HepG2 (cell line): ENCODE data around the gene CEACAM21. TPM values are rescaled to one million over a fixed set of nuclear protein-coding genes. Genes with fewer than 3 reads are reported as not detected.

Experiments
- ATAC-seq: fragments of 200-7000 bp; cut with Tn5 transposase; 3 replicates; pipeline ENCODE4 v1.9.1; 2020; ENCODE audit warnings: mild to moderate bottlenecking, moderate library complexity
- BruUV-seq: library from RNA; stranded (reverse); fragments of 400-500 nt; replicated peaks from 2 replicates; lab custom pipeline; 2021; lab: Mats Ljungman, UMichigan
- CTCF ChIA-PET: fragments of 300-600 bp; formaldehyde crosslinking; extraction: SDS; loops from one replicate; lab custom pipeline; 2021; ENCODE audit warnings: low total read pairs, inconsistent platforms, low intra/inter-chr PET ratio; lab: Yijun Ruan, JAX
- POLR2A ChIA-PET: fragments of 350-600 bp; sonication (Branson Sonifier 250); formaldehyde crosslinking; loops from one replicate; lab custom pipeline; 2020; ENCODE audit warnings: antibody characterized with exemption, inconsistent platforms; lab: Yijun Ruan, JAX
- DNase-seq: peaks from one replicate; pipeline ENCODE4 v3.0.0-alpha.2; 2015; ENCODE audit warnings: low spot score
- FAIRE-seq: peaks from 3 replicates; lab custom pipeline; 2011; peaks lifted over from hg19 to GRCh38; lab: Jason Lieb, UNC
- H2AFZ ChIP-seq: one replicate; pipeline ENCODE4 v1.6.1; 2011; ENCODE audit warnings: low read length, inconsistent platforms
- H3K27ac ChIP-seq: fragments of 300-600 bp; 3 replicates; pipeline ENCODE4 v1.8.0; 2011; ENCODE audit warnings: mixed run types, mild to moderate bottlenecking, mixed read lengths, low read length, inconsistent platforms; ENCODE audit not compliant: insufficient read depth; ENCODE audit errors: extremely low read length
- H3K27me3 ChIP-seq, 2 experiments: fragments of 200-600 bp in 1 of 2; 2 replicates in 1 of 2; 3 replicates in 1 of 2; pipeline versions ENCODE4 v1.6.0 to v1.8.0; 2011; ENCODE audit warnings: low read length in 2 of 2, mild to moderate bottlenecking in 2 of 2, moderate library complexity in 2 of 2, inconsistent platforms in 1 of 2; ENCODE audit not compliant: insufficient read depth in 2 of 2, control insufficient read depth in 1 of 2
- H3K36me3 ChIP-seq, 2 experiments: fragments of 200-600 bp in 1 of 2; replicated peaks in 1 of 2; 2 replicates in 1 of 2; 3 replicates in 1 of 2; pipeline versions ENCODE4 v1.5.1 to v1.8.0; 2011; ENCODE audit warnings: low read length in 2 of 2, inconsistent platforms in 1 of 2; ENCODE audit not compliant: insufficient read depth in 2 of 2, control insufficient read depth in 1 of 2
- H3K4me1 ChIP-seq: 2 replicates; pipeline ENCODE4 v1.5.1; 2012; ENCODE audit warnings: low read length, inconsistent platforms; ENCODE audit not compliant: insufficient read depth
- H3K4me2 ChIP-seq: 2 replicates; pipeline ENCODE4 v1.6.0; 2011; ENCODE audit warnings: low read depth, low read length, inconsistent platforms
- H3K4me3 ChIP-seq, 3 experiments: fragments of 200-600 bp in 1 of 3; sonication (generic), shearing (Covaris generic) in 1 of 3; replicated peaks in 1 of 3; 2 replicates each; pipeline ENCODE4 v1.5.1; 2011 to 2016; ENCODE audit warnings: low read length in 3 of 3, inconsistent platforms in 2 of 3, low read depth in 2 of 3, mild to moderate bottlenecking in 2 of 3, control low read depth in 1 of 3, mixed read lengths in 1 of 3; ENCODE audit not compliant: insufficient read depth in 1 of 3
- H3K79me2 ChIP-seq: one replicate; pipeline ENCODE4 v1.6.1; 2011; ENCODE audit warnings: low read length, inconsistent platforms; ENCODE audit not compliant: insufficient read depth
- H3K9ac ChIP-seq: 2 replicates; pipeline ENCODE4 v1.6.0; 2011; ENCODE audit warnings: mild to moderate bottlenecking, low read depth, low read length, inconsistent platforms; ENCODE audit not compliant: insufficient read depth
- H3K9me3 ChIP-seq: 2 replicates; pipeline ENCODE4 v1.5.1; 2012; ENCODE audit warnings: mild to moderate bottlenecking, low read length
- H4K20me1 ChIP-seq: 2 replicates; pipeline ENCODE4 v1.6.0; 2011; ENCODE audit warnings: inconsistent platforms, mild to moderate bottlenecking, low read length, moderate library complexity; ENCODE audit not compliant: insufficient read depth
- CREB1 ChIP-seq, 2 experiments: fragments of 450-650 bp in 1 of 2; IDR thresholded peaks; 2 replicates each; pipeline ENCODE4 v1.6.1; 2016 to 2017; ENCODE audit warnings: control low read depth in 1 of 2, mild to moderate bottlenecking in 1 of 2, missing compliant biosample characterization in 1 of 2, missing genetic modification characterization in 1 of 2
- EEA1 ChIP-seq: sonication (generic); formaldehyde crosslinking; IDR thresholded peaks from 2 replicates; pipeline ENCODE4 v1.5.1; 2020; ENCODE audit warnings: mild to moderate bottlenecking, missing genetic modification reagents, borderline replicate concordance
- KDM3A ChIP-seq: IDR thresholded peaks from 2 replicates; pipeline ENCODE4 v1.6.1; 2018; ENCODE audit warnings: low read depth, missing compliant biosample characterization
- PTBP1 ChIP-seq: fragments of 200-400 bp; formaldehyde crosslinking; IDR thresholded peaks from 2 replicates; pipeline ENCODE4 v1.6.1; 2018; ENCODE audit warnings: low read length, low read depth; ENCODE audit not compliant: poor library complexity, severe bottlenecking
- TAF1 ChIP-seq: sonication (generic); formaldehyde crosslinking; IDR thresholded peaks from 2 replicates; pipeline ENCODE4 v1.4.0; 2020; ENCODE audit warnings: missing genetic modification reagents
- ZIK1 ChIP-seq: sonication (generic); formaldehyde crosslinking; IDR thresholded peaks from 2 replicates; pipeline ENCODE4 v1.5.0; 2020; ENCODE audit warnings: mild to moderate bottlenecking, low read depth, missing genetic modification reagents, borderline replicate concordance
- ZNF564 ChIP-seq: sonication (generic); formaldehyde crosslinking; IDR thresholded peaks from 2 replicates; pipeline ENCODE4 v1.8.1; 2023; ENCODE audit warnings: mild to moderate bottlenecking, missing genetic modification reagents
- ZNF629 ChIP-seq: sonication (generic); formaldehyde crosslinking; conservative IDR thresholded peaks from 2 replicates; pipeline ENCODE4 v1.5.0; 2020; ENCODE audit warnings: missing genetic modification reagents
- ZNF670 ChIP-seq: sonication (generic); formaldehyde crosslinking; IDR thresholded peaks from 2 replicates; pipeline ENCODE4 v1.8.0; 2022; ENCODE audit warnings: mild to moderate bottlenecking, missing genetic modification reagents, borderline replicate concordance
- ZNF775 ChIP-seq: sonication (generic); formaldehyde crosslinking; IDR thresholded peaks from 2 replicates; pipeline ENCODE4 v1.4.0; 2020; ENCODE audit warnings: missing genetic modification reagents, mild to moderate bottlenecking, moderate library complexity, borderline replicate concordance
- WGBS: methylation state at CpG from one replicate; pipeline ENCODE4 v1.1.6; 2017; ENCODE audit warnings: low lambda C conversion rate; 5-methylcytosine and 5-hydroxymethylcytosine counted together
- in situ Hi-C: cut with HindIII; loops from 2 replicates; pipeline ENCODE4 v1.10.0; 2017; ENCODE audit warnings: low pct_unique_long_range_greater_than_20kb; ENCODE audit not compliant: extremely low pct_ligation_motif_present
- intact Hi-C: fragments of 100-400 bp; cut with micrococcal nuclease; formaldehyde crosslinking; loops from one replicate; pipeline ENCODE4 v1.10.0; 2022; ENCODE audit not compliant: unreplicated experiment
- polyA plus RNA-seq, 8 experiments: library from polyadenylated mRNA; depleted of rRNA in 3 of 8; stranded (reverse) in 7 of 8; unstranded in 1 of 8; fragments of >200 nt; fragmentation: Illumina TruSeq in 4 of 8; extraction: Trizol in 4 of 8; gene quantifications; 2 replicates each; pipeline versions ENCODE4 v1.2.1 to v1.2.3, GENCODE V29; 2011 to 2016; ENCODE audit warnings: low read depth in 4 of 8, missing spikeins in 1 of 8, mixed read lengths in 1 of 8; ENCODE audit not compliant: insufficient read depth in 1 of 8
- total RNA-seq, 5 experiments: library from RNA; depleted of rRNA; stranded (reverse); fragments of >200 nt; fragmentation: Illumina TruSeq; extraction: Trizol; gene quantifications; 2 replicates each; pipeline ENCODE4 v1.2.3, GENCODE V29; 2016; ENCODE audit warnings: low read depth in 1 of 5
- TF ChIP-seq, protein P1 (sequence below), 2 experiments: sonication (generic) in 1 of 2; formaldehyde crosslinking in 1 of 2; IDR thresholded peaks; 2 replicates each; pipeline versions ENCODE4 v1.4.0 to v1.6.1; 2016 to 2020; ENCODE audit warnings: borderline replicate concordance in 1 of 2, low read depth in 1 of 2, mild to moderate bottlenecking in 1 of 2, missing genetic modification reagents in 1 of 2

Gene CEACAM21
- total and polyA plus RNA-seq, 2 of the 13 experiments (the other 11 are each of a cell fraction or from before 2014, with no cell fraction given) = 0.05 TPM; not detected in 1

DNA sequence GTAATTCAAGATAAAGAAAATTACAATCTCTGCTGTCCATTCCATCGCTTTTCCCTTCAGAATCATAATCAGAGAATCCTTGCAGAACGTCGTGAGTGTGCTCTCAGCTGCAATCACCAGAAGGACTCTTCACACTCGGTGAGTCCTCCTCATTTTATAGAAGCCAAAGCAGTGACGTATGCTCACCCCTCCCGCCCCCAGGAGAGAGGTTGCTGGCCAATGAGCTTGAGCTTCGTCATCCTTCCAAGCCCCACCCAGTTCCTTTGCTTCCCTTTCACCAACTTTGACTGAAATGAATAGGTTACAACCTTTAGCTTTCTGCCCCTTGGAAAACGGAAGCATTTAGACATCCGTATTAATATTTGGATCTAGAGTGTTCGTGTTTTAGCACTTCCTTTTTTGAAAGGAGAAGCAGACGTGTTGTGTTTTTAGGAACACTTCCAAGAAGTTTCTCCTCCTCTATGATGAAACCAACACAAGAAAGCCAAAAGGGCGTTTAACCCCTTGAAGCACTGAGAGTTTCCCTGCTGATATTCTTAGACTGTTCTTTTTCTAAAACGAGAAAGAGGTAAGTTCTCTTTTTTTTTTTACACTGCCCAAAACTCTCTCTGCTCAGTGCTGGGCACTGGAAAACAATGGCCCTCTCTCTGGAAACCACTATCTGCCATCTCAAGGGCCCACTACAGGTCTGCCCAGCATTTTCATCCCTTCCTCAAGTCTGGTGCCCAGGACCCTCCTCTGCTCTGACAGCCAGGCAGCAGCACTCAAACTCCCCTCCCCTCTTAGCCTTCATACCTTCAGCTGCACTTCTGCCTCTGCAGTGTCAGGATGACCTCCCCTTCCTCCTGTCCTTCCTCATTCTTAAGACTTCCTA, 44.3 kb upstream of the CEACAM21 start:
- no TSS peak for BruUV-seq
- no peak for ATAC-seq
- H3K27ac ChIP-seq = no peak overlapping the region
- no peaks in the 10 kb centered on the region for H3K9me3 ChIP-seq
- TF ChIP-seq ZNF629 (no peak), CREB1 (IDR thresholded peaks at IDR 0.05) (peak; percentile 63; the same call in 1 of the 2 replicates), CREB1 (CRISPR knock-in tag; IDR thresholded peaks at IDR 0.05) (no peak), EEA1 (no peak), TAF1 (no peak)
- peaks cover 1 to 20% of the 10 kb centered on the region in 2 experiments; a peak in 3 of 5 replicates for H3K27me3 ChIP-seq
- no peaks in the 10 kb centered on the region for H4K20me1 ChIP-seq
- POLR2A ChIA-PET = no interaction called here
- no peaks in the 10 kb centered on the region for H3K79me2 ChIP-seq
- no peaks in the 10 kb centered on the region for H3K36me3 ChIP-seq
- intact Hi-C loops = no loop called here
- DNase-seq = no peak
- CTCF ChIA-PET = no interaction called here
- no peaks in the 10 kb centered on the region for H3K4me1 ChIP-seq
- H3K4me3 ChIP-seq = no peak overlapping the region
- in situ Hi-C loops = no loop called here
- no peak for FAIRE-seq
- H2AFZ ChIP-seq = no peak overlapping the region
- H3K9ac ChIP-seq = no peak overlapping the region
- 12% methylated on average over 13 of the region's 13 CpGs for WGBS
- H3K4me2 ChIP-seq = no peak overlapping the region

DNA sequence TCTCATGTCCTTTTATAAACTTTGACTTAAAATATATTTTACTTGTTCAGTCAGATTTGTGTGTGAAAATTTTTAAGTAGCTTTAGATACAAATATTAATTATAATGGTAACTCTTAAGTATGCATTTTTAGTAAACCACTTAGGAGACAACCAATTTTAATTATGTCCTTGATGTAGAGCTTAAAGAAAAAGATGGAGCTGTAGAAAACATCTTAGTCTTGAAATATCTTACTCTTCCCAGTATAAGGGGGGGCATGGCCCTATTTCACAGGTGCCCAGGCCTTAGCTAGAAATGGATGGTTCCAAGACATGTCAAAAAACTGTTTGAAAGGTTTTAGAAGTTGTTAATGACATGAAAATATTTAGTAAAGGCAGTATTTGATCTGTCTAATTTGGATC, 43.4 kb upstream of the CEACAM21 start:
- CTCF ChIA-PET = no interaction called here
- FAIRE-seq = no peak
- TF ChIP-seq ZIK1 (CRISPR knock-in tag) (no peak), ZNF775 (CRISPR knock-in tag) (no peak), ZNF564 (CRISPR knock-in tag) (no peak), KDM3A (CRISPR knock-in tag) (no peak), ZNF670 (CRISPR knock-in tag) (no peak), PTBP1 (no peak)
- TF ChIP-seq, protein P1, sequence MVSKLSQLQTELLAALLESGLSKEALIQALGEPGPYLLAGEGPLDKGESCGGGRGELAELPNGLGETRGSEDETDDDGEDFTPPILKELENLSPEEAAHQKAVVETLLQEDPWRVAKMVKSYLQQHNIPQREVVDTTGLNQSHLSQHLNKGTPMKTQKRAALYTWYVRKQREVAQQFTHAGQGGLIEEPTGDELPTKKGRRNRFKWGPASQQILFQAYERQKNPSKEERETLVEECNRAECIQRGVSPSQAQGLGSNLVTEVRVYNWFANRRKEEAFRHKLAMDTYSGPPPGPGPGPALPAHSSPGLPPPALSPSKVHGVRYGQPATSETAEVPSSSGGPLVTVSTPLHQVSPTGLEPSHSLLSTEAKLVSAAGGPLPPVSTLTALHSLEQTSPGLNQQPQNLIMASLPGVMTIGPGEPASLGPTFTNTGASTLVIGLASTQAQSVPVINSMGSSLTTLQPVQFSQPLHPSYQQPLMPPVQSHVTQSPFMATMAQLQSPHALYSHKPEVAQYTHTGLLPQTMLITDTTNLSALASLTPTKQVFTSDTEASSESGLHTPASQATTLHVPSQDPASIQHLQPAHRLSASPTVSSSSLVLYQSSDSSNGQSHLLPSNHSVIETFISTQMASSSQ (IDR thresholded peaks at IDR 0.05; ENCODE audit: low read depth) = no peak
- TF ChIP-seq, protein P1 (CRISPR knock-in tag; IDR thresholded peaks at IDR 0.05; ENCODE audit: borderline replicate concordance) = no peak

More for the DNA sequence above, 43.4 kb upstream of the CEACAM21 start:
- no TSS peak for BruUV-seq
- H3K27me3 ChIP-seq = peaks cover 1 to 18% of the 10 kb centered on the region in 2 experiments; a peak in 3 of 5 replicates
- H4K20me1 ChIP-seq = no peaks in the 10 kb centered on the region
- ATAC-seq (no peak), DNase-seq (no peak)
- H3K79me2 ChIP-seq = no peaks in the 10 kb centered on the region
- H3K4me2 ChIP-seq = no peak overlapping the region
- POLR2A ChIA-PET = no interaction called here
- H3K4me1 ChIP-seq = no peaks in the 10 kb centered on the region
- no peaks in the 10 kb centered on the region for H3K36me3 ChIP-seq
- H3K27ac ChIP-seq = no peak overlapping the region
- in situ Hi-C loops (no loop called here), intact Hi-C loops (no loop called here)
- no peak overlapping the region for H3K4me3 ChIP-seq
- no peaks in the 10 kb centered on the region for H3K9me3 ChIP-seq
- no peak overlapping the region for H3K9ac ChIP-seq
- no peak overlapping the region for H2AFZ ChIP-seq
